Liver (tissue), 9 donors: Measurements from ENCODE around the gene AATK. TPM values are rescaled to one million over a fixed set of nuclear protein-coding genes. Genes with fewer than 3 reads are reported as not detected.

Experiments
- DNase-seq: peaks from one replicate; pipeline ENCODE4 v3.0.0-alpha.2; 2017; ENCODE audit warnings: low spot score
- H3K27ac ChIP-seq, 2 donors: one replicate each; pipeline ENCODE4 v1.7.0; 2013; ENCODE audit warnings: inconsistent platforms in 2 of 2, low read length in 2 of 2, control low read depth in 1 of 2, low read depth in 1 of 2, mild to moderate bottlenecking in 1 of 2
- H3K27me3 ChIP-seq, 4 donors: one replicate each; pipeline versions ENCODE4 v1.6.1 to v1.7.0; 2013; ENCODE audit warnings: low read length in 3 of 4, inconsistent platforms in 1 of 4, mild to moderate bottlenecking in 1 of 4, moderate library complexity in 1 of 4; ENCODE audit not compliant: control insufficient read depth in 4 of 4, insufficient read depth in 4 of 4
- H3K36me3 ChIP-seq, 4 donors: one replicate each; pipeline versions ENCODE4 v1.6.1 to v1.7.0; 2013; ENCODE audit warnings: low read length in 3 of 4, mild to moderate bottlenecking in 3 of 4, low read depth in 1 of 4, moderate library complexity in 1 of 4; ENCODE audit not compliant: control insufficient read depth in 4 of 4, insufficient read depth in 3 of 4
- H3K4me1 ChIP-seq, 4 donors: one replicate each; pipeline versions ENCODE4 v1.6.1 to v1.7.0; 2013; ENCODE audit warnings: low read length in 3 of 4, mild to moderate bottlenecking in 3 of 4, moderate library complexity in 1 of 4; ENCODE audit not compliant: control insufficient read depth in 4 of 4, insufficient read depth in 4 of 4
- H3K4me3 ChIP-seq, 3 donors: one replicate each; pipeline versions ENCODE4 v1.6.1 to v1.7.0; 2013; ENCODE audit warnings: low read length in 3 of 3, control low read depth in 1 of 3, low read depth in 1 of 3, mild to moderate bottlenecking in 1 of 3
- H3K9ac ChIP-seq, 2 donors: one replicate each; pipeline ENCODE4 v1.7.0; 2013; ENCODE audit warnings: low read length in 2 of 2, mild to moderate bottlenecking in 2 of 2, moderate library complexity in 2 of 2, control low read depth in 1 of 2, low read depth in 1 of 2
- H3K9me3 ChIP-seq, 4 donors: one replicate each; pipeline versions ENCODE4 v1.6.1 to v1.7.0; 2013; ENCODE audit warnings: low read length in 3 of 4; ENCODE audit not compliant: control insufficient read depth in 4 of 4
- ATF3 ChIP-seq: IDR thresholded peaks from 2 replicates; pipeline ENCODE4 v1.6.1; 2016; ENCODE audit warnings: antibody characterized with exemption
- CTCF ChIP-seq: fragments of 150-350 bp; IDR thresholded peaks from 2 replicates; pipeline ENCODE4 v1.5.1; 2017; ENCODE audit warnings: improper control_type of control experiment, low read depth, low read length; ENCODE audit not compliant: missing input control
- EGR1 ChIP-seq, 2 donors: IDR thresholded peaks; 2 replicates each; pipeline ENCODE4 v1.6.1; 2016 to 2018; ENCODE audit warnings: antibody characterized with exemption in 2 of 2, low read depth in 2 of 2
- FOXA1 ChIP-seq: IDR thresholded peaks from 2 replicates; pipeline ENCODE4 v1.6.1; 2016; ENCODE audit warnings: antibody characterized with exemption
- FOXA2 ChIP-seq: IDR thresholded peaks from 2 replicates; pipeline ENCODE4 v1.6.1; 2016; ENCODE audit warnings: antibody characterized with exemption
- HNF4A ChIP-seq, 2 donors: conservative IDR thresholded peaks; 2 replicates each; pipeline ENCODE4 v1.6.1; 2016; ENCODE audit warnings: antibody characterized with exemption in 2 of 2, mild to moderate bottlenecking in 2 of 2
- HNF4G ChIP-seq: IDR thresholded peaks from 2 replicates; pipeline ENCODE4 v1.6.1; 2016; ENCODE audit warnings: antibody characterized with exemption
- RAD21 ChIP-seq, 2 donors: IDR thresholded peaks; 2 replicates each; pipeline ENCODE4 v1.6.1; 2016; ENCODE audit warnings: antibody characterized with exemption in 2 of 2, mild to moderate bottlenecking in 2 of 2
- REST ChIP-seq: IDR thresholded peaks from 2 replicates; pipeline ENCODE4 v1.6.1; 2016; ENCODE audit warnings: antibody characterized with exemption, mild to moderate bottlenecking
- RXRA ChIP-seq, 2 donors: IDR thresholded peaks; 2 replicates each; pipeline ENCODE4 v1.6.1; 2017 to 2018; ENCODE audit warnings: antibody characterized with exemption in 2 of 2, mild to moderate bottlenecking in 1 of 2
- SP1 ChIP-seq: IDR thresholded peaks from 2 replicates; pipeline ENCODE4 v1.6.1; 2018; ENCODE audit warnings: antibody characterized with exemption, mild to moderate bottlenecking
- TAF1 ChIP-seq: conservative IDR thresholded peaks from 2 replicates; pipeline ENCODE4 v1.6.1; 2016; ENCODE audit warnings: antibody characterized with exemption, mild to moderate bottlenecking
- WGBS: extraction: QIAGEN DNeasy Blood & Tissue Kit; methylation state at CpG from one replicate; pipeline ENCODE4 v1.1.7; 2013; 5-methylcytosine and 5-hydroxymethylcytosine counted together
- polyA plus RNA-seq, 2 donors: library from polyadenylated mRNA; stranded (reverse) in 1 of 2; unstranded in 1 of 2; fragments of 200-250 nt in 1 of 2; fragments of >200 nt in 1 of 2; fragmentation: Nextera tagmentation in 1 of 2; extraction: Ambion mirVana in 1 of 2; gene quantifications; one replicate each; pipeline versions ENCODE4 v1.2.1 to v1.2.3, GENCODE V29; 2013 to 2015
- total RNA-seq, 2 donors: library from RNA; depleted of rRNA; stranded (reverse); fragments of >200 nt; gene quantifications; one replicate each; pipeline ENCODE4 v1.2.3, GENCODE V29; 2014
- donor health status: healthy.
- donor health status: healthy.
- donor health status: healthy.
- donor health status: healthy.
- donor health status: healthy.

AATK gene
- total and polyA plus RNA-seq, 4 donors = 0.24 to 2.3 (median 0.62) TPM

- H3K36me3 ChIP-seq = no peaks in the 10 kb centered on the region
- no peak for DNase-seq
Observed at GRCh38 chr17:81128338-81128737, 37.7 kb downstream of the AATK start.

GRCh38 chr17:81127526-81128177 lies 38.4 kb downstream of the AATK start:
- no peaks in the 10 kb centered on the region for H3K9me3 ChIP-seq
- H3K36me3 ChIP-seq = no peaks in the 10 kb centered on the region
- no peak overlapping the region for H3K9ac ChIP-seq
- H3K4me3 ChIP-seq = no peak overlapping the region
- DNase-seq = no peak
- no peaks in the 10 kb centered on the region for H3K27me3 ChIP-seq
- H3K4me1 ChIP-seq = no peaks in the 10 kb centered on the region
- WGBS = 79% methylated on average over 25 of the region's 25 CpGs
- H3K27ac ChIP-seq = no peak overlapping the region
- TF ChIP-seq HNF4A (conservative IDR thresholded peaks at IDR 0.05) = no peak
- TF ChIP-seq ATF3 = no peak
- no peak for TF ChIP-seq EGR1 (IDR thresholded peaks at IDR 0.05; ENCODE audit: low read depth in 2 of 2)
- no peak for TF ChIP-seq SP1
- TF ChIP-seq FOXA1 = no peak
- TF ChIP-seq FOXA2 = no peak
- TF ChIP-seq HNF4G = no peak
- TF ChIP-seq REST = no peak
- TF ChIP-seq TAF1 = no peak
- no peak for TF ChIP-seq RXRA (IDR thresholded peaks at IDR 0.05)

More at GRCh38 chr17:81128338-81128737, 37.7 kb downstream of the AATK start:
- peaks cover 0 to 6% (median 0%) of the 10 kb centered on the region in 4 donors for H3K4me1 ChIP-seq
- H3K9me3 ChIP-seq = no peaks in the 10 kb centered on the region
- WGBS = 90% methylated on average over 14 of the region's 14 CpGs
- TF ChIP-seq REST (no peak), RAD21 (IDR thresholded peaks at IDR 0.05) (no peak), ATF3 (no peak), HNF4A (conservative IDR thresholded peaks at IDR 0.05) (no peak), CTCF (no peak)
- no peak overlapping the region for H3K9ac ChIP-seq
- H3K27me3 ChIP-seq = no peaks in the 10 kb centered on the region
- H3K27ac ChIP-seq = no peak overlapping the region
- no peak overlapping the region for H3K4me3 ChIP-seq
